ENCODE results near the gene LRIG1. TPM values are rescaled to one million over a fixed set of nuclear protein-coding genes. Genes with fewer than 3 reads are reported as not detected.

LRIG1 gene
- total RNA-seq, 5 donors from 2014 or later (not counting 1 experiment from before 2014, with no cell fraction given): 33.5 to 49.8 (median 41.1) TPM

DNA sequence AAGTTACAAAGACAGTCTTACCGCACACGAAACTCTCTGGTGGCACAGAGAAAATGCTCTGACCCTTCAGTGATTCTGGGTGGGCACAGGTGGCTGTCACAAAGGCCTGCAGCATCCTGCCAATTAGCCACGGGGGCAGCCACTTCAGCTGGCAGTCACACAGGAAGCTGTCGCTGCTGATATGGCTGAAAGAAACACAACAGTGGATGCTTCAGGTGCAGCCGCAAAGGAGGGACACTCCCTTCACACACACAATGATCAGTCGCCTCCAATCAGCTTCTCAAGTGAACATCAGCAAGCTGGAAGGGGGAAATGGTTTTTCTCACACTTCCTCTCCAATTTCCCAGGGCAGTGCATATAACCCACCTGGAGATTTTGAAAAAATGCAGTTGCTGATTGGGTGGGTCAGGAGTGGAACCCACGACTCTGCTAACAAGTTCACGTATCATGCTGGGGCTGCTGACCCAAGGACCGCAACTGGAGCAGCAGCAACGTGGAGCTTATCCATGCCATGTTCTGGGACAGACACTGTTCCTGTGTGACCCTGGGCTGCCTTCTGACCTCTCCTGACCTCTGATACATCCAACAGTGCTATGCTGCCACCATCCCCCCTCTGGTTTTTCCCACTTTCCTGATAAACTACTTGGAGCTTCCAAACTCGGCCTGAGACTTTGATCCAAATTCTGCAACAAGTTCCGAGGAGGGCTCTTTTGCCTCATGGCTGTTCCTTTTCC is 106.6 kb downstream of the LRIG1 start:
- Mint-ChIP-seq H3K27ac (peak overlapping the region; percentile 96 to 99), H3K4me3 (peak overlapping the region; percentile 84 to 85 (median 84)), H3K27me3 (no peaks in the 10 kb centered on the region), H3K4me1 (peaks cover 59 to 60% (median 59%) of the 10 kb centered on the region in 3 donors), H3K9me3 (peaks cover 0 to 4% (median 0%) of the 10 kb centered on the region in 3 donors), H3K36me3 (peaks cover 47% of the 10 kb centered on the region)
- WGBS (ENCODE audit: insufficient coverage): 44% methylated on average over 9 of the region's 12 CpGs
- Histone ChIP-seq H3K36me3 (ENCODE audit: control insufficient read depth in 2 of 2, extremely low read depth in 1 of 2, insufficient read depth in 1 of 2, low read length in 1 of 2) (peaks cover 3 to 33% of the 10 kb centered on the region in 2 donors), H3K27ac (ENCODE audit: low read length) (peak overlapping the region; percentile 55), H3K27me3 (replicated peaks in 1 of 2; ENCODE audit: control insufficient read depth in 2 of 2, extremely low read depth in 1 of 2, insufficient read depth in 2 of 2, low read length in 1 of 2) (no peaks in the 10 kb centered on the region), H3K4me1 (ENCODE audit: control insufficient read depth in 1 of 2, extremely low read depth in 1 of 2, insufficient read depth in 2 of 2, low read length in 2 of 2) (peaks cover 7 to 30% of the 10 kb centered on the region in 2 experiments), H3K4me3 (ENCODE audit: control insufficient read depth in 1 of 2, extremely low read depth in 1 of 2, low read length in 1 of 2) (peak overlapping the region; percentile 26 to 35), H3K9me3 (no peaks in the 10 kb centered on the region)
- CTCF ChIA-PET: interaction anchor here (0.6 to 2.8 kb wide), 14 partner anchors 9 to 700 kb away, joined by 3 to 17 read pairs (median 4); no protein-coding TSS in a partner anchor
- ATAC-seq (replicated peaks in 1 of 4): peak; percentile 96 to 98 (median 97)
- POLR2A ChIA-PET: interaction anchor here in 1 of 2 donors (0.8 kb wide), 1 partner anchor 429 kb away, joined by 4 read pairs; no protein-coding TSS in a partner anchor
- peak; percentile 45 to 78 (median 62) for DNase-seq

- ChIA-PET CTCF (interaction anchor here (0.9 to 2.8 kb wide), 7 partner anchors 8 to 117 kb away, joined by 3 to 17 read pairs (median 4); no protein-coding TSS in a partner anchor), POLR2A (interaction anchor here (0.6 to 0.8 kb wide), 3 partner anchors 81 to 429 kb away, joined by 3 to 4 read pairs (median 3); no protein-coding TSS in a partner anchor)
- Histone ChIP-seq H3K9me3 (no peaks in the 10 kb centered on the region), H3K4me1 (ENCODE audit: control insufficient read depth in 1 of 2, extremely low read depth in 1 of 2, insufficient read depth in 2 of 2, low read length in 2 of 2) (peaks cover 7 to 30% of the 10 kb centered on the region in 2 experiments), H3K27ac (ENCODE audit: low read length) (peak overlapping the region; percentile 55), H3K27me3 (replicated peaks in 1 of 2; ENCODE audit: control insufficient read depth in 2 of 2, extremely low read depth in 1 of 2, insufficient read depth in 2 of 2, low read length in 1 of 2) (no peaks in the 10 kb centered on the region), H3K4me3 (ENCODE audit: control insufficient read depth in 1 of 2, extremely low read depth in 1 of 2, low read length in 1 of 2) (peak overlapping the region; percentile 26 to 35), H3K36me3 (ENCODE audit: control insufficient read depth in 2 of 2, extremely low read depth in 1 of 2, insufficient read depth in 1 of 2, low read length in 1 of 2) (peaks cover 3 to 27% of the 10 kb centered on the region in 2 donors)
- peak overlapping the region; percentile 96 to 99 for H3K27ac Mint-ChIP-seq
- peaks cover 0 to 4% (median 0%) of the 10 kb centered on the region in 3 donors for H3K9me3 Mint-ChIP-seq
- peak in 8 of 35 experiments; percentile 4 to 28 (median 12) for DNase-seq
- no peaks in the 10 kb centered on the region for H3K27me3 Mint-ChIP-seq
- ATAC-seq (replicated peaks in 1 of 4): peak; percentile 48 to 72 (median 54)
- H3K4me3 Mint-ChIP-seq: peak overlapping the region; percentile 84 to 85 (median 84)
- peaks cover 48% of the 10 kb centered on the region for H3K36me3 Mint-ChIP-seq
- H3K4me1 Mint-ChIP-seq: peaks cover 64 to 66% (median 64%) of the 10 kb centered on the region in 3 donors
- 57% methylated on average over 9 of the region's 13 CpGs for WGBS (ENCODE audit: insufficient coverage)
Observed at GRCh38 chr3:66393333-66394005, 107.4 kb downstream of the LRIG1 start.

DNA sequence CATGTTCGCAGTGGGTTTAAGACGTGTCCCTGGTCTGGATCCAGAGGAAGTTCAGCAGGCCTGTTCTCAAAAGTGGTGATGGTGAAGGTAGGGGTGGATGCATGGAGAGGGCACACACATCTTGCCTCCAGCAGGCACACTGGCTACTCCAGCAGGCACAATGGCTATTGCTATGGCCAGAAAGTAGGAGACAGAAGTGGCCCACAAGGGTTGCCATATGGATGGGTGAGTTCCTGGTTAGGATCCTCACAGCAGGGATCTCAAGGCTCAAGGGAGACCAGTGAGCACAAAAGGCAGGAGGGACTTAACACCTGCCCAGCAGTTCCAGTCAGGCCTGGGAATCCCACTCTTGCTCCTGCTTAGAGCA is 107.9 kb downstream of the LRIG1 start:
- DNase-seq: no peak
- ATAC-seq (replicated peaks in 1 of 4): no peak
- Mint-ChIP-seq H3K36me3 (peaks cover 50% of the 10 kb centered on the region), H3K4me3 (peak overlapping the region; percentile 84 to 85 (median 84)), H3K4me1 (peaks cover 69 to 71% (median 70%) of the 10 kb centered on the region in 3 donors), H3K9me3 (peaks cover 0 to 9% (median 0%) of the 10 kb centered on the region in 3 donors), H3K27me3 (no peaks in the 10 kb centered on the region), H3K27ac (peak overlapping the region; percentile 96 to 99)
- H3K27ac ChIP-seq (ENCODE audit: low read length): peak overlapping the region; percentile 55
- no peaks in the 10 kb centered on the region for H3K9me3 ChIP-seq
- H3K4me1 ChIP-seq (ENCODE audit: control insufficient read depth in 1 of 2, extremely low read depth in 1 of 2, insufficient read depth in 2 of 2, low read length in 2 of 2): peaks cover 7 to 30% of the 10 kb centered on the region in 2 experiments
- peaks cover 3 to 23% of the 10 kb centered on the region in 2 donors for H3K36me3 ChIP-seq (ENCODE audit: control insufficient read depth in 2 of 2, extremely low read depth in 1 of 2, insufficient read depth in 1 of 2, low read length in 1 of 2)
- peak overlapping the region; percentile 7 to 35 for H3K4me3 ChIP-seq (ENCODE audit: control insufficient read depth in 1 of 2, extremely low read depth in 1 of 2, low read length in 1 of 2)
- H3K27me3 ChIP-seq (replicated peaks in 1 of 2; ENCODE audit: control insufficient read depth in 2 of 2, extremely low read depth in 1 of 2, insufficient read depth in 2 of 2, low read length in 1 of 2): no peaks in the 10 kb centered on the region
- ChIA-PET POLR2A (interaction anchor here (0.6 kb wide), 2 partner anchors 81 to 421 kb away, joined by 3 read pairs; no protein-coding TSS in a partner anchor), CTCF (interaction anchor here (0.6 to 2.8 kb wide), 4 partner anchors 15 to 138 kb away, joined by 3 to 17 read pairs (median 8); no protein-coding TSS in a partner anchor)
- 100% methylated on average over 2 of the region's 2 CpGs for WGBS (ENCODE audit: insufficient coverage)

GRCh38 chr3:66392512-66392911 is 108.3 kb downstream of the LRIG1 start:
- H3K27me3 ChIP-seq (replicated peaks in 1 of 2; ENCODE audit: control insufficient read depth in 2 of 2, extremely low read depth in 1 of 2, insufficient read depth in 2 of 2, low read length in 1 of 2): no peaks in the 10 kb centered on the region
- CTCF ChIA-PET: interaction anchor here (0.6 to 2.8 kb wide), 4 partner anchors 15 to 137 kb away, joined by 3 to 17 read pairs (median 8); no protein-coding TSS in a partner anchor
- no peaks in the 10 kb centered on the region for H3K9me3 ChIP-seq
- H3K27ac ChIP-seq (ENCODE audit: low read length): peak overlapping the region; percentile 55
- 100% methylated on average over 2 of the region's 3 CpGs for WGBS (ENCODE audit: insufficient coverage)
- Mint-ChIP-seq H3K27me3 (no peaks in the 10 kb centered on the region), H3K9me3 (peaks cover 0 to 9% (median 0%) of the 10 kb centered on the region in 3 donors), H3K36me3 (peaks cover 46% of the 10 kb centered on the region), H3K4me1 (peaks cover 69 to 73% (median 70%) of the 10 kb centered on the region in 3 donors), H3K27ac (peak overlapping the region; percentile 96 to 99), H3K4me3 (peak overlapping the region; percentile 84 to 85 (median 84))
- ATAC-seq (replicated peaks in 1 of 4): no peak
- DNase-seq: no peak
- peaks cover 3 to 21% of the 10 kb centered on the region in 2 donors for H3K36me3 ChIP-seq (ENCODE audit: control insufficient read depth in 2 of 2, extremely low read depth in 1 of 2, insufficient read depth in 1 of 2, low read length in 1 of 2)
- POLR2A ChIA-PET: no interaction called here
- H3K4me3 ChIP-seq (ENCODE audit: control insufficient read depth in 1 of 2, extremely low read depth in 1 of 2, low read length in 1 of 2): no peak overlapping the region
- peaks cover 7 to 30% of the 10 kb centered on the region in 2 experiments for H3K4me1 ChIP-seq (ENCODE audit: control insufficient read depth in 1 of 2, extremely low read depth in 1 of 2, insufficient read depth in 2 of 2, low read length in 2 of 2)

DNA sequence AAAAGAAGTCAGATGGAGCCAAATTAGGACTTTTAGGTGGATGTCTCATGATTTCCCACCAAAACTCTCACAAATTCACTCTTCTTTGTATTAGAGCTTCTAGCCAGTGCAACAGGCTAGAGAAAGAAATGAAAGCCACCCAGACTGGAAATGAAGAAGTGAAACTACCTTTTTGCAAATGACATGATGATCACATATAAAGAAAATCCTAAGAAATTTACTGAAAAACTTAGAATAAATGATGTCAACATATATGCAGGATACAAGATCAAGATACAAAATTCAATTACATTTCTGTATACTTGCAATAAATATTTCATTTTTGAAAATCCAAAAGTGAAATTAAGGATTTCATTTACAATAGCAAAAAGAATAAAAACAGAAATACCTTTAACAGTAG is 110.8 kb downstream of the LRIG1 start:
- peaks cover 5 to 22% of the 10 kb centered on the region in 2 donors for H3K36me3 ChIP-seq (ENCODE audit: control insufficient read depth in 2 of 2, extremely low read depth in 1 of 2, insufficient read depth in 1 of 2, low read length in 1 of 2)
- H3K27ac Mint-ChIP-seq: peak overlapping the region; percentile 0 to 27

More for the DNA sequence above, 110.8 kb downstream of the LRIG1 start:
- ChIA-PET POLR2A (no interaction called here), CTCF (no interaction called here)
- peaks cover 72 to 87% (median 79%) of the 10 kb centered on the region in 3 donors for H3K4me1 Mint-ChIP-seq
- no peaks in the 10 kb centered on the region for H3K9me3 ChIP-seq
- peak overlapping the region in 1 of 3 donors; percentile 10 for H3K4me3 Mint-ChIP-seq
- peaks cover 0 to 9% (median 0%) of the 10 kb centered on the region in 3 donors for H3K9me3 Mint-ChIP-seq
- ATAC-seq (replicated peaks in 1 of 4) (no peak), DNase-seq (no peak)
- H3K36me3 Mint-ChIP-seq: peaks cover 62% of the 10 kb centered on the region
- H3K27me3 Mint-ChIP-seq: no peaks in the 10 kb centered on the region
- H3K27ac ChIP-seq (ENCODE audit: low read length): no peak overlapping the region
- H3K4me3 ChIP-seq (ENCODE audit: control insufficient read depth in 1 of 2, extremely low read depth in 1 of 2, low read length in 1 of 2): no peak overlapping the region
- H3K4me1 ChIP-seq (ENCODE audit: control insufficient read depth in 1 of 2, extremely low read depth in 1 of 2, insufficient read depth in 2 of 2, low read length in 2 of 2): peaks cover 7 to 35% of the 10 kb centered on the region in 2 experiments
- H3K27me3 ChIP-seq (replicated peaks in 1 of 2; ENCODE audit: control insufficient read depth in 2 of 2, extremely low read depth in 1 of 2, insufficient read depth in 2 of 2, low read length in 1 of 2): no peaks in the 10 kb centered on the region

All from T-cell (primary cell).